Stimulated activated CD8-positive, alpha-beta memory T cell treated with anti-CD3 and anti-CD28 coated beads, Interleukin-12 subunit alpha, Interleukin-12 subunit beta, amount 100 ng/mL, for 24 hours (primary cell): Measurements from ENCODE around the gene JMJD1C.
"Not testable (repeated sequence)": the region's sequence is repeated elsewhere in the genome, so short reads cannot be mapped to it uniquely, and the experiment has no call there.

ENCODE experiments used
- DNase-seq: peaks from one replicate; pipeline ENCODE4 v3.0.0-alpha.2; 2020; ENCODE audit errors: extremely low read depth

The JMJD1C gene

DNA sequence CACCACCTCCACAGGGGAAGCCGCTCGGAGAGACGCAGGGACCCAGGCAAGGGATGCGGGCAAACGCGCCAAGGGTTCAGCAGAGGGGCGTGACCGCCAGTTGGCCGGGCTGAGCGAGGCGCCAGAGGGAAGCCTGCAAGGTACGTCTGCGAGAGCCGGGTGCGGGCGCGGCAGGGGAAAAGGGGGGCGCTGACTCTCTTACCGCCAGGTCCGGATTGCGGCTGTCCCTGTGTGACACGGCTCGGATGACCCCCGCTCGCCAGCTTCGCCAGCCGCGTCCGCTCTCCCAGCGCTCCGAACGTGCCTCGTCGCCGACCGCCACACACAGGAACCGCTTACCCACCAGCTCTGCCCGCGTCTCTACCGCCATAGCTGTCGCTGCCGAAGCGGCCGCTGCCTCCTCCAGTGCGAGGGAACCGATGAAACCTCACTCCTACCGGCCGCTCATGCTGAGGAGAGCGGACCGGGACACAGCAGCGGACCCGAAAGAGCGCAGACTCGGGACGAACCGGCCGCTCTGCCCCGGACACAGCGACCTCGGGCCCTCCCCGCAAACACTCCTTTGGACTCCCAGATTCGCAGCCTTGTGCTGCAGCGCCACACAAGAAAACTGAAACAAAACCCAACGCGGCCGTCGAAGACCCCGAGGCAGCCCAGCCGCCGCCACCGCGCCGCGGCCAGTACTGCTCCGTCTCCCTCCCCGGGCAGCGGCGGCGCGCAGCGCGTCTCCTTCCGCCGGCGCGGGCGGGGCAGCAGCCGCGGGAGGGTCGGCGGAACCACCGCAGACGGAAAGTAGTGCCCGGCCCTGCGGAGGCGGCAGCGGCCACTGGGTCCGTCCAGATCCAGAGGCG, at the start of gene JMJD1C:
Gene JMJD1C, minus strand, starts transcription at position 685 of the 851 bp plus-strand sequence. Its CDS starts 315 bp downstream, at position 370.
- DNase-seq = no peak

GRCh38 chr10:63515002-63515763, 49.4 kb upstream of the JMJD1C start:
- DNase-seq = no peak

GRCh38 chr10:63506554-63506953, 40.8 kb upstream of the JMJD1C start:
- DNase-seq = no peak

DNA sequence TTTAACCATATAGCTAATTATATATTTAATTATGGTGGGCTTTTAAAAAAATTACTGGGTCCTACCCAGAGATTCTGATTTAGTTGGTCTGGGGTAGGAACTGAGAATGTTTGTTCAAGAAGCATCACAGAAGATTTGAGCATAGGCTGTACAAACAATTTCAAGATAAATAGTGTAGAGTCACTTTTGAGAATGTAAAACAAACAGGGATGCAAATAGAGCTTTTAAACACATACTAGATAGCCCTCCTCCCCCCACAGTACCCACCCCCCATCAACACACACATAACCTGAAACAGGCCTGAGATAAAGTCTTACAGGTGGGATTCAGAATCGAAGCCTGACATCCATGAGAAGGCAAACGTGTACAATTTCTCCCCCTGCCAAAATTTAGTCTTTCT, 39.8 kb upstream of the JMJD1C start:
- DNase-seq = no peak

DNA sequence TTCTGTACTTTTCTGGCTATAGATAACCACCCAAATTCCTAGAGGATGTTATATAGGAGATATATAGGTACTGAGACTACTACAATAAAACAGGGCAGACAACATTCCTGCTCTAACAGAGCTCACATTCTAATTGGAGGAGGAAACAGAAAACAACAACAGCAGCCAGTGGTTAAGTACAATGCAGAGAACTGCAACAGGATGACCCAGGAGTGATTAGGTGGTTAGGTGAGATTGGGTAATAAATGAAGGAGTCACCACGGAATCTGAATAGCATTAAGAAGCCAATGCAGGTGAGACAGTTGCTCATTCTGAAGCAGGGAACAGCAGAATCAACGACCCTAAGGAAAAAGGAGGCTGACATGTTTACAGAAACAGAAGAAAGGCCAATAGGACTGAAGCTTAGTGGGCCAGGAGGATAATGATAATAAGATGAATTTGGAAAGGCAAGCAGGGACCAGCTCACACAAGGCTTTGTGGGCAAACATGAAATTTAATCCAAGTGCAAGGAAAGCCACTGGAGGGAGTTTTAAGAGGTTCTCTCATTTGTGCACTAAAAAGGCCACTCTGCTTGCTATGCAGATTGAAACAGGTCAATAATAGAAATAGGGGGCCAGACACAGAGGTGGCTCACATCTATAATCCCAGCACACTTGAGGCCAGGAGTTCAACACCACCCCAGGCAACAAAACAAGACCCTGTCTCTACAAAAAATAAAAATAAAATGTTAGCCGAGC, 38.5 kb upstream of the JMJD1C start:
- no peak for DNase-seq

GRCh38 chr10:63503395-63503794, 37.6 kb upstream of the JMJD1C start:
- no peak for DNase-seq

DNA sequence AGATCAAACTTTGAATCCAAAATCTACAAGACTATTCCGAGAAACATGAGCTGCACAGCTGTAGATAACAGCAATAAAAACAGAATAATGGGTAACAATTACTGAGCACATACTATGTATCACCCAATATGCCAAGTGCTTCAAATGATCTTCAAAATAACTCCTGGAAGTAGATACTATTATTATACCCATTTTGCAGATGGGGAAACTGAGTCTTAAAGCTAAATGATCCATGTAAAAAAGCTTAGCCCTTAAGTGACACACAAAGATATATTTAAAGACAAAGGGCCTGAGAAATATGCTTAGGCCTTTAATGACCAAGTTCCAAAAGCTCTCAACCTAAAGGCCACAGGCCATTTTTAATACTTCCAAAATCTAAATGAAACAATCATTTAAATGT, 37.1 kb upstream of the JMJD1C start:
- DNase-seq = no peak

GRCh38 chr10:63501954-63502353, 36.2 kb upstream of the JMJD1C start:
- DNase-seq = no peak

GRCh38 chr10:63500551-63500950, 34.8 kb upstream of the JMJD1C start:
- DNase-seq = not testable (repeated sequence)

DNA sequence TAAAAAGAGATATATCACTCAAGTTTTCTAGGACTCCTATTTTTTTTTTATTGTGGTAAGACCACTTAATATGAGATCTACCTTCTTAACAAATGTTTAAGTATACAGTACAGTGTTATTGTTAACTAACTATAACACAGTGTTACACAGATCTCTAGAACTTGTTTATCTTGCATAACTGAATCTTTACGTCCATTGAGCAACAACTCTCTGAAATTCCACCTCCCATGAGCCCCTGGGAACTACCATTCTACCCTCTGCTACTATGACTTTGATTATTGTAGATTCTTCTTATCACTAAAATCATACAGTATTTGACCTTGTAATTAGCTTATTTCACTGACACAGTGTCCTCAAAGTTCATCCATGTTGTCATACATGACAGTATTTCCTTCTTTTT, 32.9 kb upstream of the JMJD1C start:
- no peak for DNase-seq

DNA sequence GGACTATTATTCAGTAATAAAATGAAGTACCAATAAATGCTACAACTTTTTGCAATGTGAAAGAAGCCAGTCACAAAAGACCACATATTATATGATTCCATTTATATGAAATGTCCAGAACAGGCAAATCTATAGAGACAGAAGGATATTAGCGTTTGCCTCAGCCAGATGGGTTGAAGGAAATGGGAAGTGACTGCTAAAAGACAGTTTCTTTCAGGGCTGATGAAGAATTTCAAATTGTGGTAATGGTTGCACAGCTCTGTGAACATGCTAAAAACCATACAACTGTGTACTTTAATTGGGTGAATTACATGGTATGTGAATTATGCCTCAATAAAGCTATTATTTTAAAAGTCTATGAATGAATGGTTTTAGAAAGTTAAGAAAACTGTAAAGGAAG, 31.5 kb upstream of the JMJD1C start:
- DNase-seq = no peak

DNA sequence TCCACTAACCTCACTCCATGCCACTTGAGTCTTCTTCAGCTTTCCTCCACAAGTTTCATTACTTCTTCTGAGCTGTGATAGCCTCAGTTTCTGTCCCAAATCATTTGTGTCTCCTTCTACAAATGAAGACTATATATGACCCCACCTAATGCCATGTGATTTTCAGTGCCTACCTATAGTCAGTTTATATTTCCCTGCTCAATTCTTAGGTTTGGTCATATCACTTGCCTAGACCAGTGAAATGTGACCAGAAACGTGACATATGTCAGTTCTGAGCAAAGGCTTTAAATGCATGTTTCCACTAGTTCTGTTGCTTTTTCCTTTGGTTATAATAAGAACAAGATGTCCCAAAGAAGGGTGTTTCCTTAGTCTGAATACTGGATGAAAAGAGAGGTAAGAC, 30.8 kb upstream of the JMJD1C start:
- DNase-seq = no peak

DNA sequence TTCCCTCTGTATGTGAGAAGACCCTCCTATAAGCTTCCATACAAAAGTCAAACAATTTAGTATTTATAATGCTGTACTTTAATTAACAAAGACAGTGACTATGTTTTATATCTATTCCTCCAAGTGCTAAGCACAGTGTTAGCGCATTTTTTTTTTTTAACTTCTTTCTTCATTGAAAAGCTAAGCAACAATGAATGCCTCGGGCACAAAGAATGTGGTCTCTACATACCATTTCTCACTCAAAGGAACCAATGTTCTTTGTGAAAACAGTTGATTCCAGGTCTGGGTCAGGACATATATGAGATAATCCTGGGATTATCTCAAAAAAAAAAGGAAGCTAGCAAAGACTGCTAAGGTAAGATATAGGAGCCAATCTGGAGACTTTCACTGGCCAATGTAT, 29.2 kb upstream of the JMJD1C start:
- DNase-seq = no peak

GRCh38 chr10:63493004-63493403, 27.2 kb upstream of the JMJD1C start:
- no peak for DNase-seq

GRCh38 chr10:63492317-63492690, 26.5 kb upstream of the JMJD1C start:
- DNase-seq = not testable (repeated sequence)

GRCh38 chr10:63491588-63492316, 26.0 kb upstream of the JMJD1C start:
- no peak for DNase-seq

- no peak for DNase-seq
These were observed 24.1 kb upstream of the JMJD1C start for GRCh38 chr10:63489838-63490237.

DNA sequence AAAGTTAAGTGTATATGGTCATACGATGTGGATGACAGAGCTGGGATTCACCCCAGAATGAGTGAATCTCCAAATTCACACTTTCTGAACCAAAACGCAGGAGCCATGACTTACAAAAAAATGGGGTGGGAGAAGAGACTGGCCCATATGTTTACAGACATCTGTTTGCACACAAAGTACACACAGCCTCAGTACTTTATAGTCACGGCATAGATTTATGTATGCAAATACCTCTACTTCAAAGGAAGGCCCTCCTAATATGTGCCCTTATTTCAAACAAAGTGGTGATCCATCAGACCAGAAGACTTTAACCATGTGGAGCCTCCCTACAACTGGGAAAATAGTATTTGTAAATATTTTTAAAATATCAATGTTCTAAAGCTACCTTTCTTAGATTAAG, 22.2 kb upstream of the JMJD1C start:
- no peak for DNase-seq

DNA sequence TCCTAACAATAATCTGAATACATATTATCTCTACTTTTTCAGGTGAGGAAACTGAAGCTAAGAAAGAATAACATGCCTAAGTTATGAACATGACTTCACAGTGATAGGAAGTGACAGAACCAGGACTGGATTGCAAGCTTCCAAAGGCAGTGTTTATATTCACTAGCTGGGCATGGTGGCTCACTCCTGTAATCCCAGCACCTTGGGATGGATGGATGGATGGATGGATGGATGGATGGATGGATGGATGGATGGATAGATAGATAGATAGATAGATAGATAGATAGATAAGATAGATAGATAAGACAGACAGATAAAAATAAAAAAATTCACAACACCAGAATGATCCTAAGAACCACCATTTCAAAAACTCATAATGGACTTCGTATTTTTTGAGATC, 18.2 kb upstream of the JMJD1C start:
- no peak for DNase-seq

DNA sequence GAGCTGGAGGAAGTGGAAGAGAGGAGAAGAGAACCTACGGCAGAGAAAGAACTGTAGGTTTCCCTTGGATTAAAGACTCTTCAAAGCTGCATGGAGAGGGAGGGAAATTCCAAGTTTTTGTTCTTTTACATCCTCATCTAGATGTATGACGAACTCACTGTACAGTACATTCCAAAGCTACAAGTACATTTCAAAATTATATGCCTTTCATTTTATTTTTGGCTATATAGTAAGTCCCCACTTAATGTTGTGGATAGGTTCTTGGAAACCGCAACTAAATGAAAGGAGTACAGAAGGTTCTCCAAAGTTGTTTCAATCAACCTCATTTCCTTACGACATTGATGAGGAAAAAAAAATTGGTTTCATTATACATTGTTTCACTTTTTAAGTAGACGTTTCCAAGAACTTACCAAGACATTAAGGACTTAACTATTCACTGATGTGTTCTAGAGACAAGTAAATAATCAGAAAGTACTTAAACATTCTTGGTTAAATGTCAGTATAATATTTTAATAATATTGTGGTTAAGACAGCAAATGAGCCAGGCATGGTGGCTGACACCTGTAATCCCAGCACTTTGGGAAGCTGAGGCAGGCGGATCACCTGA, 16.1 kb upstream of the JMJD1C start:
- DNase-seq = no peak

DNA sequence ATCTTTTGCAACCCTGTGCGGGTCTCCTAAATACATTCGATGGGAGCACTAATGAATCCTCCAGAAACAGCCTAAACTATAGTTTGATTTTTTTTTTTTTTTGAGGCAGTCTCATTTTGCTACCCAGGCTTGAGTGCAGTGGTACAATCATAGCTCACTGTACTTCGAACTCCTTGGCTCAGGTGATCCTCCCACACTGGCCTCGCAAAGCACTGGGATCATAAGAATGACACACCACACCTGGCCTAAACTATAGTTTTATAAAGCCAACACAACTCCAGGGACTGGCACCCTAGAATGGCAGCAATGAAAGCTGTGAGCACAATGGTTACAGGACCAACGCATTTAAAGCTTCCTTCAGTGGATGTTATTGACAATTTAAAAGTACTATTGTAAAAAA, 14.5 kb upstream of the JMJD1C start:
- DNase-seq = no peak
